Erythroblast (primary cell): Measurements from ENCODE around the gene TSC2.

ENCODE experiments used
- GATA1 ChIP-seq: IDR thresholded peaks from 2 replicates; pipeline ENCODE4 v1.6.1; 2011; ENCODE audit warnings: low read depth, mild to moderate bottlenecking, control low read depth, low read length, moderate library complexity
- POLR2A ChIP-seq: IDR thresholded peaks from 2 replicates; pipeline ENCODE4 v1.6.1; 2011; ENCODE audit warnings: mild to moderate bottlenecking, low read length

DNA sequence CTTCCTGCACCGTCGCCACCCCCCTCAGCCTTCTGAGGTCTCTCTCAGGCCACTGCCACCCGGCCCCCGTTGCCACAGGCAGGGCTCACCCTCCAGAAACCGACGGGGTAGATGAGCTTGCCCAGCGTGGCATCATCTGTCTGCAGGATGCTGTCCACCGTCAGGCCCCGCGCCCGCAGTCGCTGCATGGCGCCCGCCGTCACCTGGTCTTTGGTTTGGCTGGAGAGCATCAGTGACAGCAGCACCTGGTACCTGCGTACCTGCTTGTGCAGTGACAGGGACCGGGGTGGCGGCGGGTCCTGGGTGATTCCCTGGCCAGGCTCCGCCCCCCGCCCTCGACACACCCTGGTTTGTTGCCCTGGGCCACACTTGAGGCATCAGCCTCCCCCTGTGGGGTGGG lies 3.2 kb upstream of the TSC2 start:
- TF ChIP-seq POLR2A, result no peak
- TF ChIP-seq GATA1, result no peak
